Neural crest cell (in vitro differentiated cells): Measurements from ENCODE around the gene GAB2. TPM values are rescaled to one million over a fixed set of nuclear protein-coding genes. Genes with fewer than 3 reads are reported as not detected.

Experiments used
- DNase-seq: peaks from one replicate; pipeline ENCODE4 v3.0.0; 2021; ENCODE audit warnings: low read depth, mixed read lengths, low spot score
- H3K27ac Mint-ChIP-seq: one replicate; pipeline ENCODE4 v1.8.0; 2021; ENCODE audit warnings: mild to moderate bottlenecking, mixed read lengths; ENCODE audit not compliant: unreplicated experiment
- H3K27me3 Mint-ChIP-seq: 2 replicates; pipeline ENCODE4 v1.8.0; 2021; ENCODE audit warnings: low read depth, mild to moderate bottlenecking, mixed read lengths
- H3K36me3 Mint-ChIP-seq: 2 replicates; pipeline ENCODE4 v1.8.0; 2021; ENCODE audit warnings: low read depth, mild to moderate bottlenecking, mixed read lengths
- H3K4me1 Mint-ChIP-seq: 2 replicates; pipeline ENCODE4 v1.8.0; 2021; ENCODE audit warnings: mixed read lengths
- H3K4me3 Mint-ChIP-seq: one replicate; pipeline ENCODE4 v1.8.0; 2021; ENCODE audit warnings: mild to moderate bottlenecking, mixed read lengths
- H3K9me3 Mint-ChIP-seq: 2 replicates; pipeline ENCODE4 v1.8.0; 2021; ENCODE audit warnings: mixed read lengths
- CTCF ChIP-seq: fragments of 200-600 bp; sonication (generic); conservative IDR thresholded peaks from 2 replicates; pipeline ENCODE4 v1.5.0; 2021; ENCODE audit warnings: antibody characterized with exemption, mild to moderate bottlenecking
- total RNA-seq: library from RNA; stranded (reverse); gene quantifications from 2 replicates; pipeline ENCODE4 v1.2.1, GENCODE V29; 2021

The GAB2 gene
- total RNA-seq, 1 donor from 2014 or later: 27.9 TPM

- Mint-ChIP-seq H3K9me3 (no peaks in the 10 kb centered on the region), H3K4me3 (no peak overlapping the region), H3K4me1 (peaks cover 35% of the 10 kb centered on the region), H3K27me3 (peaks cover 23% of the 10 kb centered on the region), H3K27ac (no peak overlapping the region), H3K36me3 (no peaks in the 10 kb centered on the region)
- TF ChIP-seq CTCF: no peak
- DNase-seq: no peak
Measured at GRCh38 chr11:78420796-78421209, 3.2 kb upstream of the GAB2 start.

GRCh38 chr11:78420255-78420764, 2.7 kb upstream of the GAB2 start:
- no peaks in the 10 kb centered on the region for H3K9me3 Mint-ChIP-seq
- H3K4me1 Mint-ChIP-seq: peaks cover 38% of the 10 kb centered on the region
- no peak overlapping the region for H3K27ac Mint-ChIP-seq
- peak overlapping the region; percentile 65 for H3K4me3 Mint-ChIP-seq
- peaks cover 23% of the 10 kb centered on the region for H3K27me3 Mint-ChIP-seq
- TF ChIP-seq CTCF: peak; percentile 68
- no peaks in the 10 kb centered on the region for H3K36me3 Mint-ChIP-seq
- DNase-seq: peak; percentile 60

GRCh38 chr11:78419327-78419726, 1.7 kb upstream of the GAB2 start:
- peaks cover 23% of the 10 kb centered on the region for H3K27me3 Mint-ChIP-seq
- no peak overlapping the region for H3K27ac Mint-ChIP-seq
- no peak for TF ChIP-seq CTCF
- peaks cover 35% of the 10 kb centered on the region for H3K4me1 Mint-ChIP-seq
- no peaks in the 10 kb centered on the region for H3K36me3 Mint-ChIP-seq
- no peaks in the 10 kb centered on the region for H3K9me3 Mint-ChIP-seq
- H3K4me3 Mint-ChIP-seq: peak overlapping the region; percentile 95
- no peak for DNase-seq

- Mint-ChIP-seq H3K27ac (no peak overlapping the region), H3K4me3 (peak overlapping the region; percentile 95), H3K4me1 (peaks cover 35% of the 10 kb centered on the region), H3K27me3 (peaks cover 23% of the 10 kb centered on the region), H3K36me3 (no peaks in the 10 kb centered on the region), H3K9me3 (no peaks in the 10 kb centered on the region)
- no peak for TF ChIP-seq CTCF
- DNase-seq: no peak
Measured at GRCh38 chr11:78418584-78419211, 1.1 kb upstream of the GAB2 start.

- Mint-ChIP-seq H3K4me3 (peak overlapping the region; percentile 95), H3K4me1 (peaks cover 38% of the 10 kb centered on the region), H3K27me3 (peaks cover 23% of the 10 kb centered on the region), H3K36me3 (no peaks in the 10 kb centered on the region), H3K27ac (no peak overlapping the region), H3K9me3 (no peaks in the 10 kb centered on the region)
- peak; percentile 75 for DNase-seq
- TF ChIP-seq CTCF: peak; percentile 34
Measured at GRCh38 chr11:78417888-78418583, 416 bp upstream of the GAB2 start.
